Stimulated activated CD8-positive, alpha-beta memory T cell treated with anti-CD3 and anti-CD28 coated beads, Interleukin-4, amount 100 ng/mL, for 48 hours (primary cell): Measurements from ENCODE around the gene IQCB1.
A peak's percentile ranks its signal among the peaks of the same experiment; 100 is the strongest.
"Not testable (repeated sequence)": the region's sequence is repeated elsewhere in the genome, so short reads cannot be mapped to it uniquely, and the experiment has no call there.

Experiments
- DNase-seq: peaks from one replicate; pipeline ENCODE4 v3.0.0-alpha.2; 2020

Gene IQCB1, protein sequence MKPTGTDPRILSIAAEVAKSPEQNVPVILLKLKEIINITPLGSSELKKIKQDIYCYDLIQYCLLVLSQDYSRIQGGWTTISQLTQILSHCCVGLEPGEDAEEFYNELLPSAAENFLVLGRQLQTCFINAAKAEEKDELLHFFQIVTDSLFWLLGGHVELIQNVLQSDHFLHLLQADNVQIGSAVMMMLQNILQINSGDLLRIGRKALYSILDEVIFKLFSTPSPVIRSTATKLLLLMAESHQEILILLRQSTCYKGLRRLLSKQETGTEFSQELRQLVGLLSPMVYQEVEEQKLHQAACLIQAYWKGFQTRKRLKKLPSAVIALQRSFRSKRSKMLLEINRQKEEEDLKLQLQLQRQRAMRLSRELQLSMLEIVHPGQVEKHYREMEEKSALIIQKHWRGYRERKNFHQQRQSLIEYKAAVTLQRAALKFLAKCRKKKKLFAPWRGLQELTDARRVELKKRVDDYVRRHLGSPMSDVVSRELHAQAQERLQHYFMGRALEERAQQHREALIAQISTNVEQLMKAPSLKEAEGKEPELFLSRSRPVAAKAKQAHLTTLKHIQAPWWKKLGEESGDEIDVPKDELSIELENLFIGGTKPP

DNA sequence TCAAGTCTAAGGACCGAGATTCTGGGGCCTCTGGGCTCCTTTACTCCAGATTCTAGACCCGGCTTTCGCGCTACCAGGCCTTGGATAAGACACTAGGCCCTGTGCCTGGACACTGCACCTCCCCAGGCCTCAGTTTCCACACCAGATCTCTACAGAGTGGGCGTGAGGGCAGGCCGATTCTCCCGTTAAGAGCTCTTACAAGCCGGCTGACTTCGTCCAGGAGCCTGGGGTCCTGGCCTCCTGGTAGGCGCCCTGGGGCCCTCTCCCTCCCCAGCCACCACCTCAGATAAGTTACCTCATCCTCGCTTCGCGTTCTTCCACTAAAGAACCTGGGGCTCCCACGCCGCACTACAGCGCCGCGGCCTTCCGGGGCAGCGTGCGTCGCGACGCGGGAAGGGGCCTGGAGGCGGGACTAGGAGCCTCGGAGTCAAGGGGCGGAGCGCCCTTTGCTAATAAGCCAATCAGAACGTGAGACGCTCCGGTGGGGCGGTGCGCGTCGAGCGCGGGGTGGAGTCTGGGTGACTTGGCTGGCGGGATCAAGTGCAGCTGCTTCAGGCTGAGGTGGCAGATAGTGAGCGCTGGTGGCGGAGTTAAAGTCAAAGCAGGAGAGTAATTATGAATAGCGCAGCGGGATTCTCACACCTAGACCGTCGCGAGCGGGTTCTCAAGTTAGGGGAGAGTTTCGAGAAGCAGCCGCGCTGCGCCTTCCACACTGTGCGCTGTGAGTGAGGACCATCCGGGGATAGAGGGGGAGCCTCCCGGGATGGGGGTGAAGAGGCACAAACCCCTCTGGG, at the start of gene IQCB1, which contains the start of gene EAF2:
Gene IQCB1 (minus strand): TSS at position 390 of the 794 bp plus-strand sequence. CDS start 6,100 bp downstream, outside the sequence.
Gene EAF2 (plus strand): TSS at position 539 of the 794 bp plus-strand sequence. CDS start 77 bp downstream, at position 616.
- peak; percentile 96 for DNase-seq

DNA sequence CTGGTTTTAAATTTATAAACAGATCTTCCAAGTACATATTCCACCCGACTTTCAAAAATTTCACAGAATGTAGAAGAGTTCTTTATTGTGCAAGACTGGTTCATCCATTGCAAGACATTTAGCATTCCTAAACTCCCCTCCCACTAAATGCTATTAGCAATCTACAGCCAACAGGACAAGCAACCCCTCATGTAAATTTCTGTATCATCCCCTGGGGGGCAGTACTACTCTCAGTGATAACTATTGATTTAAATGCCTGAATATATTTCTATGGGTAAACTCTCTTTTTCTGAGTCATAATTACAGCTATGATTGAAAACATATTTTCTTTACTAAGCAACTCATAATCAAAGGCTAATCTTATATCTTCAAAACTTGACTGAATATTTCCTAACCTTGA, 48.6 kb upstream of the IQCB1 start:
- no peak for DNase-seq

DNA sequence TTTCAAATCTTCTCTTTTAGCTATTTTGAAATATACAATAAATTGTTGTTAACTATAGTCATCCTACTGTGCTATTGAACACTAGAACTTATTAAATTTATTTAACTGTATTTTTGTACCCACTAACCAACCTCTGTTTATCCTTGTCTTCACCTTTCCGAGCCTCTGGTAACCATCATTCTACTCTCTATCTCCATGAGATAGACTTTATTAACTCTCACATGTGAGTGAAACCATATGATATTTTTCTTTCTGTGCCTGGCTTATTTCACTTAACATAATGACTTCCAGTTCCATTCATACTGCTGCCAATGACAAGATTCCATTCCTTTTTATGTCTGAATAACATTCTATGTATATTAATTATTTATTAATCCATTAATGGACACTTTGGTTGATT, 43.6 kb upstream of the IQCB1 start:
- DNase-seq, result no peak

DNA sequence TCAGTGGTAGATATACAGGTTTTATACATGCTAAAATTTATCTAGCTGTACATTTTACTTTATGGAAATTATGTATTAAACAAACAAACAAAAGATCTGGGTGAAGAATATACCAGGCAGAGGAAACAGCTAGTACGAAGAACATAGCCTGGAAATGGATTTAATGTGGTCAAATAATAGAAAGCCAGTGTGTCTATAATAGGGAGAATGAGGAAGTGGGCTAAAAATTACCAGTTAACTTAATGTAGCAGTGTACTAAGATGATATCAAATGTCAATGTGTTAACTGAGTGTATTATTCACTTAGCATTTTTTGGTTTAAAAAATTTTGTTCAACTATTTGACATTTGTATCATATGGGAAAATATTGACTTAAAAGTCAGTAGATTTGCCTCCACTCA, 36.6 kb upstream of the IQCB1 start:
- DNase-seq, result no peak

DNA sequence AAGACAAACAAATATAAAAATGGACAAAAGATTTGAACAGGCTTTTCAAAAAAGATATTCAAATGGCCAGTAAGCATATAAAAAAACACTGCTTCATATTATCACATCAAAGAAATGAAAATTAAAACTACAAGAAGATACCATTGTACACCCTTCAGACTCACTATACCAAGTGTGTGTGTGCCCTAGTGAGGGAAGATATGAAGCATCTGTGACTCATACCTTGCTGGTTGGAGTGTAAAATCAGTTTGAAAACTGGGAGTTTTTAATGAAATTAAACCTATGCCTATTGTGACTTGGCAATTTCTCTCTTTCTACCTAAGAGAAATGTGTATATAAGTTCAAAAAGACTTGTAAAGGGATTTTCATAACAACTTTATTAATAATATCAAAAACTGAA, 35.9 kb upstream of the IQCB1 start:
- no peak for DNase-seq

DNA sequence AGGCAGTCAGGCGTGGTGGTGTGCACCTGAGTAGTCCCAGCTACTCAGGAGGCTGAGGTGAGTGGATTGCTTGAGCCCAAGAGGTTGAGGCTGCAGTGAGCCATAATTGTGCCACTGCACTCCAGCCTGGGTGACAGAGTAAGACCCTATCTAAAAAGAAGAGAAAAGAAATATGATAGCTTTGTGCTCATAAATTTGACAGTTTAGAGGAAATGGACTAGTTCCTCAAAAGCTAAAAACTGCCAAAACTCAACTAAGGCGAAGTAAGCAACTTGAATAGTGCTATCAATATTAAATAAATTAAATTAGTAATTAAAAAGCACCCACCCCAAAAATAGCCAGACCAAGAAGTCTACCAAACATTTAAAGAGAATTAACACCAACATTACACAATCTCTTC, 34.9 kb upstream of the IQCB1 start:
- no peak for DNase-seq

DNA sequence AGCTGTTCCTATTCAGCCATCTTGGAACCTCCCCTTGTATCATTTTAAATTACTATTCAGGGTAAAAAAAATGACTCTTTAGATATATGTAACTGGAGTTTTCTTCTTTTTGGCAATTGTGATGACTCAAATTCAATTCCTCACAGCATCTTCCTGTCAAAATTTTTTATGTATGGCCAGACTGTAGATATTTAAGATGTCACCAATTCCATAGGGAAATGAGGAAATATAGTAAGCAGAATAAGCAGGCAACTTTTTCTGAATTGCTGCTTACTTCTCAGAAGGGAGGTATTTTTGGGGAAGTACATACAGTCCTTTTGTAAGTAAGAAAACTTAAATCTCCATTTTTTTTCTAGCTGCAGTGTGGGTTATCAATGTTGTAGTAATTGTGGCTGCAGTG, 28.9 kb upstream of the IQCB1 start:
- DNase-seq, result no peak

DNA sequence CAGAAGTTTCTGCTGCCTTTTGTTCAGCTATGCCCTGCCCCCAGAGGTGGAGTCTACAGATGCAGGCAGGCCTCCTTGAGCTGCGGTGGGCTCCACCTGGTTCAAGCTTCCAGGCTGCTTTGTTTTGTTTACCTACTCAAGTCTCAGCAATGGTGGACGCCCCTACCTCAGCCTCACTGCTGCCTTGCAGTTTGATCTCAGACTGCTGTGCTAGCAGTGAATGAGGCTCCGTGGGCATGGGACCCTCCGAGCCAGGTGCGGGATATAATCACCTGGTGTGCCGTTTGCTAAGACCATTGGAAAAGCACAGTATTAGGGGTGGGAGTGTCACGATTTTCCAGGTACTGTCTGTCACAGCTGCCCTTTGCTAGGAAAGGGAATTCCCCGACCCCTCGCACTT, 28.4 kb upstream of the IQCB1 start:
- DNase-seq, result not testable (repeated sequence)

DNA sequence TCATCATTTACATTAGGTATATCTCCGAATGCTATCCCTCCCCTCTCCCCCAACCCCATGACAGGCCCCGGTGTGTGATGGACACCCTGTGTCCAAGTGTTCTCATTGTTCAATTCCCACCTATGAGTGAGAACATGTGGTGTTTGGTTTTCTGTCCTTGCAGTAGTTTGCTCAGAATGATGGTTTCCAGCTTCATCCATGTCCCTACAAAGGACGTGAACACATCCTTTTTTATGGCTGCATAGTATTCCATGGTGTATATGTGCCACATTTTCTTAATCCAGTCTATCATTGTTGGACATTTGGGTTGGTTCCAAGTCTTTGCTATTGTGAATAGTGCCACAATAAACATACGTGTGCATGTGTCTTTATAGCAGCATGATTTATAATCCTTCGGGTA, 22.9 kb upstream of the IQCB1 start:
- not testable (repeated sequence) for DNase-seq

DNA sequence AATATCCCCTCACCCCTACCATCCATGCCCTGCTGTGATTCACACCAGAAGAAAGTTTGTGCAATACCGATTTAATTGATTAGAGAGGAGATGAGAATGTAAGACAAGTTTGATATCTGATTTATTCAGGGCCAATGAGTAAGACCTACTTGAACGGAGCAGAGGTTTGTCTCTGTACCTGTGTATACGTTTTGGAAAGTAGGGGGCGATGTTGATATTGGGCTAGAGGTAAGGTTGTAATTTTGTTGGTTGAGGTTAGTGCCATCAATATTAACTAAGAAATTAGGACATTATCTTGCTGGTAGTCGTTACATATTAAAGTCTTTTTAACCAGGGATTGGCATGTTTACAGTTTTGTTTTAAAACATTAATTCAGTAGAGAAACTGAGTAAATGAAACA, 20.7 kb upstream of the IQCB1 start:
- no peak for DNase-seq

DNA sequence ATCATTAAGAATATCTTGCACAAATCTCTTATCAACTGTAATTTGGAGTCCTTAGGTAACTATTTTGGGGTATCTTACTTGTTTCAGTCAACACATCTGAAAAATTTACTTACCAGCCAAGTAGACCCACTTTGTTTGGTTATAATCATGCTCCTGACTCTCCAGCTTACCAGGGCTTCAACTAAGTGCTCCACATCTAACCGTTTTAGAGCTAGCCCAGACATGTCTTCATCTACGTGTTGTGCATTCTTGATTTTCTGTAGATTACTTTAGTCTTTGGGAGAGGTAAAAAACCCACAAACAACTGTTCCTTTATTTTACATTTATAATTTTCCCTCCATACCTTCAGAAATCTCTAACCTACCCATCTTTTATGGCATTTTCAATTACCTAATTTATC, 17.4 kb upstream of the IQCB1 start:
- DNase-seq, result no peak

DNA sequence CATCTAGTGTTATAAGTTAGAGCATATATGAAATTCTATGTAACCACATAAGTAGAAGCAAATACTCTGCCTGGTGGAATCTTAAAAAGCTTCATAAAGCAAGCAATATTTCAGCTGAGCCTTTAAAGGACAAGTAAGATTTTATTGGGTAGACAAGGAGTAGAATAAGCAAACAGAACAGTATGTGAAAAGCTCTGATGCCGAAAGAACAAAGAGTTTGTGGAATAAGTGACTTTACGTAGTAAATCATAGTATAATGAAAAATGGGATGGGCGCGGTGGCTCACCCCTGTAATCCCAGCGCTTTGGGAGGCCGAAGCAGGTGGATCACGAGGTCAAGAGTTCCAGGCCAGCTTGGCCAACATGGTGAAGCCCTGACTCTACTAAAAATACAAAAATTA, 10.0 kb upstream of the IQCB1 start:
- no peak for DNase-seq

DNA sequence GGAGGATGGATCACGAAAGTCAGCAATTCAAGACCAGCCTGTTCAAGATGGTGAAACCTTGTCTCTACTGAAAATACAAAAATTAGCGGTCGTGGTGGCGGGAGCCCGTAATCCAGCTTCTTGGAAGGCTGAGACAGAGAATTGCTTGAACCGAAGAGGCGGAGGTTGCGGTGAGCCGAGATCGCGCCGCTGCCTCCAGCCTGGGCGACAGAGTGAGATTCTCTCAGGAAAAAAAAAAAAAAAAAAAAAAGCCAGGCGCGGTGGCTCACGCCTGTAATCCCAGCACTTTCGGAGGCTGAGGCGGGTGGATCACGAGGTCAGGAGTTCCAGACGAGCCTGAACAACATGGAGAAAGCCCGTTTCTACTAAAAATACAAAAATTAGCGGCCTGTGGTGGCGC, 5.1 kb upstream of the IQCB1 start:
- DNase-seq, result no peak

DNA sequence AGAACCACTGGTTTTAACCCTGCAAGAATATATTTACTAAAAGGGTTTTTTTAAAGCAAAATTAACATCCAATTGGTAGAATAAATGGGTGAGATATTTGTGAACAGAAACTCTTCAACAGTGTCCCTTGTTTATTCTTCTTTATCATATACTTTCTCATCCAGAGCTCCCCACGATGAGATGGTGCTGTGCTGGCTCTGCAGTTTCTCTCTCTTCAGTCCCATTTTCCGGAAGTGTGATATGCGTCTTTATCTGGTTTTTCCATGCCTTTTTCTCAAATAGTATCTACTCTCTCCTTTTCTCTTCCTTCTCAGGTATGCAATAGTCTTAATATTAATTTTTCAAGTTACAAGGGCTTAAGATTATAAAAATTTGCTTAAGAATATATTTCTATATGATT, 1.6 kb upstream of the IQCB1 start:
- DNase-seq, result no peak

DNA sequence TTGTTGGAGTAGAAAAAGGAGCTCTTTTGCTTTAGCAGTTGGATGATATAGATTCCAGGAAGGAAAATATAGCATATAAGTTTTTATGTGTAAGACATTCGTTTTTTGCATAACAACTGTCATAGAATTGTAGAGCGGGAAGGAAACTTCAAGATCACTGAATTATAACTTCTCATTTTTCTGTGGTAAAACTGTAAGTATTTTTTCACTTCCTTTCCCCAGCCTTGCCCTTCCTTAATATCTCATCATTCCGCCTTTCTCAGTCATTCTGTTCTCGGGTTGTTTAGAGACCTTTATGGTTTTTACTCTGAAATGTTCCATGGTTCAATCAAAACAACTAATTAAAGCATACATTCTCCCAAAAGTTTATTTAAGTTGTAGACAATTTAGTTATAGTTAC, 1.2 kb upstream of the IQCB1 start:
- no peak for DNase-seq

DNA sequence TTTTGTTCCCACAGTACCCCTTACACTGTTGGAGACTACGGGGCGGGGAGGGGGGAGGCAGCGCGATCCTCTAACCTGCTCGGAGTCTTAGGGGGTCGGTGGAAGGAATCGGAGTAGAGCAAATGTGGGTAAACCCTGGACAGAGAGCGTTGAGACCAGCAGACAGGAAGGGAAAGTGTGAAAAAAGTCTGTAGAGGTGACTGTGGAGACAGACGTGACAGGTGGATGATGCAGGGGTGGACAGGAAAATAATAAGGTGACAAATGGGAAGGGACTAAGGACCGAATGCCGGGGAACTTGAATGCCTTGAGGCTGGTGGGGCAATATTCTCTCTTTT, 573 bp upstream of the IQCB1 start:
- DNase-seq, result no peak

DNA sequence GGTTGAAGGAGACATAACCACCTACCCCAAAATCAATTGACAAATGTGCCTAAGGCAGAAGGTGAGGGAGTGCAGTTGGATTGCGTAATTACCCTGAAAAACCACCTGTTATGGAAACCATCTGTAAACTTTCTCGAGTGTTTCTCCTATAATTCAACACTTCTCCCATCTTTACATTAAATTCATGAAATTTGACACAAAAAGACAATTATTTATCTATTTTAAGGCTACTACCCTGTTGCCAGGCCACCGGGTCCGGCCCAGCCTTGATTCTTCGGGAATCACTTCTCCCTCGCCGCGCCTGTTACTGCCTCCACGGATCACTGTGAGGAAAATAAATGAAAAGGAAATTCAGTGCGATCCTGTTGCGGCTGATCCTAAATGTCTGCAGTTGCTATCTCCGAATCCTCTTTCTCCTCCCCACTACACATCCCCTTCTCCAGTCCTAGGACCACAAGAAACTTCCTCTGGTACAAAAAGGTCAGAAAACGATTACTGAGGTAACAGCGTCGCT, 646 bp downstream of the IQCB1 start:
- peak; percentile 29 for DNase-seq

DNA sequence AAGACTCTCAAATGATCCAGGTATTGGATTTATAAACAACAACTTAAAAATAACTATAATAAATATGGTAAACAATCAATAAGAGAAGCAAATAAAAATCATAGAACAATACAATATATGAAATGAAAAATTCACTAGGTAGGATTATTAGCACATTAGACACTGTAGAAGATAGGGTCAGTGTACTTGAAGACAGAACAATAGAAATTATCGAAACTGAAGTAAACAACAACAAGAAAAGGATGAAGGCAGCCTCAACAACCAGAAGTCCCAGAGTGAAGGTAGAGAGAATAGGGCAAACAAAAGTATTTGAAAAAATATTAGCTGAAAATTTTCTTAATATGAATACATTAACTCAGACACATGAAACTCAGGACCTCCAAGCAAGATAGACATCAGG, 11.9 kb downstream of the IQCB1 start:
- DNase-seq, result no peak

DNA sequence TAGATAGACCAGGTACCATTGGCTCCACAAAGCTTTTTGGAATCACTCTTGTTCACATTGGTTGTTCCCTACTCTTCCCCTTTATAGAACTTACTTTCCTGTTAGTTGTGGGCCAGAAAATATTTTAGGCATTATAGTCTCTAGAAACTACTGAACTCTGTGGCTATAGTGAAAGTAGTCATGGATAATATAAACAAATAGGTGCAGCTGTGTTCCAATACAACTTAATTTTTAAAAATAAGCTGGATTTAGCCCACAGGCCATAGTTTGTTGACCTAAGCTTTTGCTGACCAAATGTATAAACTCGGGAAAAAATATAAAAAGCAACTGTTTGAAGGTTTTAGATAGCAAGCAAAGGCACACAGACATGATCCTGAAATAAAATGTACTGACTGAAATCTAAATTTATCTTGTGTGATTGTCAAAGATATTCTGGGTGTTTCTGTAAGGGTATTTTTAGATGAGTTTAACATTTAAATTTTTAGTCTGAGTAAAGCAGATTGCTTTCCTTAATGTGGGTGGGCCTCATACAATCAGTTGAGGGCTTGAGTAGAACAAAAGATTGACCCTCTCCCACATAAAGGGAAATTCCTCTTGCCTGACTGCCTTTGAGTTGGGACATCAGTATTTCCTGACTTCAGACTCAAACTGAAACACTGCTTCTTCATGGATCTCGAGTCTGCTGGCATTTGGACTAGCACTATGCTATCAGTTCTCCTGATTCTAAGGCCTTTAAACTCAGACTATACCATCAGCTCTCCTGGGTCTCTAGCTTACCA, 13.2 kb downstream of the IQCB1 start:
- DNase-seq, result no peak

DNA sequence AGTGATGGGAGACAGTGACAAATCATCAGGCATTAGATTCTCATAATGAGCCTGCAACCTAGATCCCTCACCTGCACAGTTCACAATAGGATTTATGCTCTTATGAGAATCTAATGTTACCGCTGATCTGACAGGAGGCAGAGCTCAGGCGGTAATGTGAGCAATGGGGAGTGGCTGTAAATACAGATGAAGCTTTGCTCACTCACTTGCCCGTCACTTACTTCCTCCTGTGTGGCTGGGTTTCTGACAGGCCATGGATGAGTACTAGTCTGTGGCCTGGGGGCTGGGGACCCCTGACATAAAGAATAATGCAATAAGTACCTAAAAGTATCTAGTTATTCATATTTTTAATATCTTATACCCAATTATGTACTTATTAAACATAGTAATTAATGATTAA, 15.6 kb downstream of the IQCB1 start:
- no peak for DNase-seq

DNA sequence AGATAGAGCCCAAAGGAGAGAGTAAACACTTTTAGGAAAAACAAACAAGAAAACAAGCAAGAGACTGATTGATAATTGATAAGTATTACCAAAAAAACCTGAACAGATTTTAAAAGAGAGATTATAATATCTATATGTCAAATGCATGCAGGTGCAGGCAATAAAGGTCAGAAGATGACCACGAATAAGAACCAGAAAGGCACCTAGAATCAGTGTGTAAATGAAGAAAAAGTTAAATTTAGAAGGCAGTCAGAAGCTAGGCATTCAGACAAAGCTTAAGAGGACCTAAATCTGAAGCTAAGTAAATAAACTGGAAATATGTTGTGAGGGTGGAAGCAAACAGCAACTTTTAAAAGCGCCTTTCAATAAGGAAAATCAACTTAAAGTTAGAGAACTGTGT, 16.3 kb downstream of the IQCB1 start:
- no peak for DNase-seq

DNA sequence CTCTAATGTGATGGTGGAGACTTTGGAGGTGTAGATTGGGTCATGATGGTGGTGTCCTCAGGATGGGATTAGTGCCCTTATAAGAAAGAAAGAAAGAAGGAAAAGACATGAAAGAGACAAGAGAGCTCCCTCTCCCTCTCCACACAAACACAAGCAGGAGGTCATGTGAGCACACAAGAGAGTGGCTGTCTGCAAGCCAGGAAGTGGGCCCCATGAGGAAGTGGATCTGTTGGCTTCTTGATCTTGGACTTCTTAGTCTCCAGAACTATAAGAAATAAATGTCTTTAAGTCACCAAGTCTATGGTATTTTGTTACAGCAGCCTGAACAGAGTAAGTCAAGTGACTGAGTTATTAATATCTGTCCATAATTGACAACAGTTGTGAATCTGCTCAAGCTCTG, 17.1 kb downstream of the IQCB1 start:
- no peak for DNase-seq

DNA sequence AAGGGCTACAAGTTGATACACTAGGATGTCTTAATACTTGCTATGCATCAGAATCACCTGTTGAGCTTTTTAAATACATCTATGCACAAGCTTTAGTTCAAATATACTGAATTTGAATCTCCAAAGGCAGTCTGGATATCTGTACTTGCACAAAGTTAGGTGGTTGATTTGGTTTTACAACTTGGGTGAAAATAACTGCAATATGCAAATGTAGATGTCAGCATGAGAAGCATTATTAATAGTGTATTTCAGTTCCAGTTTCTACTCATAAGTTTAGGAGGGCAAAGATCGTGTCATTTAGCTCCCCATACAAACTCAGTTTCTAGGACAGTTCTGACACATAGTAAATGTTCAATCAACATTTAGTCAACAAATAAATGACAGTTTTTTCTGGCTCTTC, 25.6 kb downstream of the IQCB1 start:
- no peak for DNase-seq
